HL-60 (cell line): ENCODE measurements around the gene MYO7A.

ENCODE experiments used
- DNase-seq, 2 experiments: peaks; one replicate each; pipeline ENCODE4 v3.0.0-alpha.2; 2010 to 2020; ENCODE audit warnings: low read depth in 1 of 2, low spot score in 1 of 2
- H3K27ac ChIP-seq: fragments of 250-450 bp; sonication (Bioruptor Pico); replicated peaks from 2 replicates; pipeline ENCODE4 v1.5.1; 2020; ENCODE audit warnings: mild to moderate bottlenecking, moderate library complexity
- H3K27me3 ChIP-seq: fragments of 250-450 bp; sonication (Bioruptor Pico); 2 replicates; pipeline ENCODE4 v1.5.1; 2021; ENCODE audit warnings: mild to moderate bottlenecking, moderate library complexity; ENCODE audit not compliant: insufficient read depth, poor library complexity, severe bottlenecking
- H3K4me3 ChIP-seq: replicated peaks from 2 replicates; pipeline ENCODE4 v1.5.1; 2011; ENCODE audit warnings: mild to moderate bottlenecking, control low read depth, low read length; ENCODE audit not compliant: insufficient read depth
- GABPA ChIP-seq: IDR thresholded peaks from 2 replicates; pipeline ENCODE4 v1.6.1; 2012; ENCODE audit warnings: low read depth
- POLR2AphosphoS5 ChIP-seq: IDR thresholded peaks from 2 replicates; pipeline ENCODE4 v1.6.1; 2012; ENCODE audit warnings: low read depth
- SPI1 ChIP-seq: IDR thresholded peaks from 2 replicates; pipeline ENCODE4 v1.6.1; 2012; ENCODE audit warnings: low read depth, mild to moderate bottlenecking, borderline replicate concordance
- long read RNA-seq: library from polyadenylated mRNA; unstranded; transcript quantifications from one replicate; pipeline ENCODE4 v2.0.0, GENCODE V29; 2020
- TF ChIP-seq, protein P1 (sequence below): IDR thresholded peaks from one replicate; pipeline ENCODE4 v1.5.1; 2011; ENCODE audit warnings: low read length, control low read depth, inconsistent platforms; ENCODE audit not compliant: insufficient read depth
- TF ChIP-seq, protein P2 (sequence below): IDR thresholded peaks from 2 replicates; pipeline ENCODE4 v1.6.1; 2012; ENCODE audit warnings: low read depth; ENCODE audit not compliant: insufficient replicate concordance

MYO7A gene
- long read RNA-seq, result 0 reads

DNA sequence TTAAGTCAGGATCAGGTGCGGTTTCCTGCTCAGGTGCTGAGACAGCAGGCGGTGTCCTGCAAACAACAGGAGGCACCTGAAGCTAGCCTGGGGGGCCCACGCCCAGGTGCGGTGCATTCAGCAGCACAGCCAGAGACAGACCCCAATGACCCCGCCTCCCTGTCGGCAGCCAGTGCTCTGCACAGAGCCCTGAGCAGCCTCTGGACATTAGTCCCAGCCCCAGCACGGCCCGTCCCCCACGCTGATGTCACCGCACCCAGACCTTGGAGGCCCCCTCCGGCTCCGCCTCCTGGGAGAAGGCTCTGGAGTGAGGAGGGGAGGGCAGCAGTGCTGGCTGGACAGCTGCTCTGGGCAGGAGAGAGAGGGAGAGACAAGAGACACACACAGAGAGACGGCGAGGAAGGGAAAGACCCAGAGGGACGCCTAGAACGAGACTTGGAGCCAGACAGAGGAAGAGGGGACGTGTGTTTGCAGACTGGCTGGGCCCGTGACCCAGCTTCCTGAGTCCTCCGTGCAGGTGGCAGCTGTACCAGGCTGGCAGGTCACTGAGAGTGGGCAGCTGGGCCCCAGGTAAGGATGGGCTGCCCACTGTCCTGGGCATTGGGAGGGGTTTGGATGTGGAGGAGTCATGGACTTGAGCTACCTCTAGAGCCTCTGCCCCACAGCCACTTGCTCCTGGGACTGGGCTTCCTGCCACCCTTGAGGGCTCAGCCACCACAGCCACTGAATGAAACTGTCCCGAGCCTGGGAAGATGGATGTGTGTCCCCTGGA lies at the start of gene MYO7A:
MYO7A (plus strand) TSS at position 327 of the 772 bp plus-strand sequence. CDS start 2,389 bp downstream, outside the sequence.
- H3K27ac ChIP-seq, result no peak within 1 kb of the TSS
- DNase-seq, result no peak

DNA sequence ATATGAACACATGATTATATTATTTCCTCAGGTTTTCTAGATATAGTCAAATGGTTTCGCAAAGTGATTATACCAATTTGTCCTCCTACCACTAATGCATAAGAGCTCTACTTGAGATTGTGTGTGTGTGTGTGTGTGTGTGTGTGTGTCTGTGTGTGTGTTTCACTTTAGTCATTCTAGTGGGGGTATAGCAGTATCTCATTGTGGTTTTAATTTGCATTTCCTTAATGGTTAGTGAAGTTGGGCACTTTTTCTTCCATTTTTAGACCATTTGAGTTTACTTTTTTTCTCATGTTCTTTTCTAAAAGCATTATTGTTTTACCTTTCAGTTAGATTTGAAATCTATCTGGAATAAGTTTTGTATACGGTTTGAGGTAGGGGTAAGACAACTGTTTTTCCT lies 48.4 kb upstream of the MYO7A start:
- TF ChIP-seq POLR2AphosphoS5 (no peak), SPI1 (no peak), GABPA (no peak)
- TF ChIP-seq, protein P1, sequence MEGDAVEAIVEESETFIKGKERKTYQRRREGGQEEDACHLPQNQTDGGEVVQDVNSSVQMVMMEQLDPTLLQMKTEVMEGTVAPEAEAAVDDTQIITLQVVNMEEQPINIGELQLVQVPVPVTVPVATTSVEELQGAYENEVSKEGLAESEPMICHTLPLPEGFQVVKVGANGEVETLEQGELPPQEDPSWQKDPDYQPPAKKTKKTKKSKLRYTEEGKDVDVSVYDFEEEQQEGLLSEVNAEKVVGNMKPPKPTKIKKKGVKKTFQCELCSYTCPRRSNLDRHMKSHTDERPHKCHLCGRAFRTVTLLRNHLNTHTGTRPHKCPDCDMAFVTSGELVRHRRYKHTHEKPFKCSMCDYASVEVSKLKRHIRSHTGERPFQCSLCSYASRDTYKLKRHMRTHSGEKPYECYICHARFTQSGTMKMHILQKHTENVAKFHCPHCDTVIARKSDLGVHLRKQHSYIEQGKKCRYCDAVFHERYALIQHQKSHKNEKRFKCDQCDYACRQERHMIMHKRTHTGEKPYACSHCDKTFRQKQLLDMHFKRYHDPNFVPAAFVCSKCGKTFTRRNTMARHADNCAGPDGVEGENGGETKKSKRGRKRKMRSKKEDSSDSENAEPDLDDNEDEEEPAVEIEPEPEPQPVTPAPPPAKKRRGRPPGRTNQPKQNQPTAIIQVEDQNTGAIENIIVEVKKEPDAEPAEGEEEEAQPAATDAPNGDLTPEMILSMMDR, result no peak
- TF ChIP-seq, protein P2, sequence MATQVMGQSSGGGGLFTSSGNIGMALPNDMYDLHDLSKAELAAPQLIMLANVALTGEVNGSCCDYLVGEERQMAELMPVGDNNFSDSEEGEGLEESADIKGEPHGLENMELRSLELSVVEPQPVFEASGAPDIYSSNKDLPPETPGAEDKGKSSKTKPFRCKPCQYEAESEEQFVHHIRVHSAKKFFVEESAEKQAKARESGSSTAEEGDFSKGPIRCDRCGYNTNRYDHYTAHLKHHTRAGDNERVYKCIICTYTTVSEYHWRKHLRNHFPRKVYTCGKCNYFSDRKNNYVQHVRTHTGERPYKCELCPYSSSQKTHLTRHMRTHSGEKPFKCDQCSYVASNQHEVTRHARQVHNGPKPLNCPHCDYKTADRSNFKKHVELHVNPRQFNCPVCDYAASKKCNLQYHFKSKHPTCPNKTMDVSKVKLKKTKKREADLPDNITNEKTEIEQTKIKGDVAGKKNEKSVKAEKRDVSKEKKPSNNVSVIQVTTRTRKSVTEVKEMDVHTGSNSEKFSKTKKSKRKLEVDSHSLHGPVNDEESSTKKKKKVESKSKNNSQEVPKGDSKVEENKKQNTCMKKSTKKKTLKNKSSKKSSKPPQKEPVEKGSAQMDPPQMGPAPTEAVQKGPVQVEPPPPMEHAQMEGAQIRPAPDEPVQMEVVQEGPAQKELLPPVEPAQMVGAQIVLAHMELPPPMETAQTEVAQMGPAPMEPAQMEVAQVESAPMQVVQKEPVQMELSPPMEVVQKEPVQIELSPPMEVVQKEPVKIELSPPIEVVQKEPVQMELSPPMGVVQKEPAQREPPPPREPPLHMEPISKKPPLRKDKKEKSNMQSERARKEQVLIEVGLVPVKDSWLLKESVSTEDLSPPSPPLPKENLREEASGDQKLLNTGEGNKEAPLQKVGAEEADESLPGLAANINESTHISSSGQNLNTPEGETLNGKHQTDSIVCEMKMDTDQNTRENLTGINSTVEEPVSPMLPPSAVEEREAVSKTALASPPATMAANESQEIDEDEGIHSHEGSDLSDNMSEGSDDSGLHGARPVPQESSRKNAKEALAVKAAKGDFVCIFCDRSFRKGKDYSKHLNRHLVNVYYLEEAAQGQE, result no peak
- DNase-seq, result no peak
- H3K27me3 ChIP-seq, result no peaks in the 10 kb centered on the region
- no peak overlapping the region for H3K4me3 ChIP-seq
- H3K27ac ChIP-seq, result no peak overlapping the region

More for the DNA sequence above, at the start of gene MYO7A:
- peak within 1 kb of the TSS; percentile 36 for H3K4me3 ChIP-seq
- H3K27me3 ChIP-seq, result no peaks in the 10 kb centered on the region
- TF ChIP-seq, protein P2, result no peak
- TF ChIP-seq SPI1, result no peak
- TF ChIP-seq GABPA, result no peak
- no peak for TF ChIP-seq POLR2AphosphoS5

DNA sequence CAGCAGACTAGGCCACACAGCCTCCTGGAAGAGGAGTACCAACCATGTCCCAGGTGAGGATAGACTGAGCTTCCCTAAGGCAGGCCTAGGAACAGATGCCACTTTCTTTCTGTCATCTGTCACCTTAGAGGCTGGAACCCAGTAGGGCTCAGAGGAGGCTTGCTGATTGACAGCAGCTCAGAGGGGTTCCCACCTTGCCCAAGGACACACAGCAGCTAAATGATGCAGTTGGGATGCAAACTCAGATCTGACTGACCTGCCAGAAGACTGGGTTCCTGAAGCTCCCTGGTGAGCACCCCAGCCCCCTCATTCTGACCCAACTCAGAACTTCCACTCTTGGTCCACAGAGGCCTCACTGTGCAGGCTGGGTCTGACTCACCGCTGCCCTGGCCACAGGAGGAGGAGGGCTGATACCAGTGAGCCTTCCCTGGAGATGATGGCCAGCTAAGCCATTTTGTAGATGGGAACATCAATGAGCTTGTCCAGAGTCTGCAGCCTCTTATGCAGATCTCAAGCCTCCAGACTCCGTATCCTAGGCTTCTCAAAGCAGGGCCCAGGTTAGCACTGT lies 47.3 kb upstream of the MYO7A start:
- TF ChIP-seq POLR2AphosphoS5, result no peak
- TF ChIP-seq GABPA, result no peak
- TF ChIP-seq SPI1, result no peak
- TF ChIP-seq, protein P2, result no peak
- TF ChIP-seq, protein P1, result no peak
- Histone ChIP-seq H3K27me3 (no peaks in the 10 kb centered on the region), H3K27ac (no peak overlapping the region), H3K4me3 (no peak overlapping the region)
- DNase-seq, result no peak
